Left renal cortex interstitium (tissue), 4 donors: ENCODE results near the gene DOHH. TPM values are rescaled to one million over a fixed set of nuclear protein-coding genes. Genes with fewer than 3 reads are reported as not detected.
"Not testable (repeated sequence)": the region's sequence is repeated elsewhere in the genome, so short reads cannot be mapped to it uniquely, and the experiment has no call there.

Experiments
- DNase-seq, 4 donors: peaks; one replicate each; pipeline ENCODE4 v3.0.0-alpha.2; 2013; ENCODE audit warnings: low read depth in 4 of 4, low spot score in 2 of 4, missing footprints in 1 of 4
- polyA plus RNA-seq, 4 donors: library from polyadenylated mRNA; unstranded; fragments of 120-200 nt; gene quantifications; one replicate each; pipeline ENCODE4 v1.2.1, GENCODE V29; 2013; ENCODE audit not compliant: insufficient read length in 4 of 4

The DOHH gene
- polyA plus RNA-seq, 4 donors = 6.2 to 11.6 (median 10.1) TPM

DNA sequence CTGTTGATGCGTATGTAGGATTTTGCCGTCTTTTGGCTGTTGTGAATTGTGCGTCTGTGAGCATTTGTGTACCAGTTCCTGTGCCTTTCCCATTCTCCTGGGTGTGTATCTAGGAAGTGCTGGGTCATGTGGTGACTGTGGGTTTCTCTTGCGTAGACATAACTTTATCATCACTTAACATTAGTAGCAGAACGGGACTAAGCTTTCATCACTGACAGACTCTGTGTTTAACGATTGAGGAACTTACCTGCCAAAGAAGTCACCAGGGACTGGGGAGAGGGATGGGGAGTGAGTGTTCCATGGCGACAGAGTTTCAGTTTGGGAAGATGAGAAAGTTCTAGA is 20.6 kb upstream of the DOHH start:
- no peak for DNase-seq

DNA sequence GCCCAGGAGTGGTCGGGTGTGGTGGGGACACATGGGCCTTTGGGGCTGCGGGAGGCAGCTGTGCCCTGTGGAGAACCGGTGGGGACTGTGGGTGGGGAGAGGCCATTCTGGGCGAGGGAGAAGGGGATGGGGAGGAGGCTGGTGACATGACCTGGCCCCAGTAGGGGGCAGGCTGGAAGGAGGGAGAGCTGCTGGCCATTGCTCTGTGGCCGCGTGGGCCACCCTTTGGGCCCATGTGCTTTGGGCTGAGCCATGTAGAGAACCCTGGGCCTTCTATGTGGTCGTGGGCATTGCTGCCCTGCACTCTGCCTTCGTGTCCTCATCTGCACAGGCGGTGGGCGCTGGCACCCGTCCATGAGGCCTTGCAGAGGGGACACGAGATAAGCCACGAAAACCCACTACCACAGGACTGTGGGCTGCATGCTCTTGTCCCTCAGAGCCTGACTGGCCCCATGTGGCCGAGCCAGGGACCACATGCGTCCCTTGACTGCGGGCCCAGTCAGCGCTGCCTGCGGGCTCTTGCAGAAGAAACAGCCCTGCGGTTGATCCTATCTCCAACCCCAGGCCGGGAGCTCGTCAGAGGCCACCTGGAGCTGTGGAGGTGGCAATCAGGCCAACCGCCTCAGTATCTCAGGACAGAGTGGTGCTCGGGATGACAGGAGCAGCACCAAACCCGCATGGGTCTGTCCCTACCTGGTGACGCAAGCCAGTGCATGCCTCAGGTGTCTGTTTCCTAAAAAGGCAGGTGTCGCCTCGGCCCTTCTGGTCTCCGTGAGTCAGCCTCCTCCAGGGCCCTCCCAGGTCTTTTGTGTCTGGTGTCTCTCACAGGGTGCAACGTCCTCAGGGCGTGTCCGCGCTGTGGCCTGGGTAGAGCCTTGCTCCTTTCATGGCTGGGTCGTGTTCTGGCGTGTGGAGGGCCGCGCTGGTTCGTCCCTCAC is 20.0 kb upstream of the DOHH start:
- DNase-seq = no peak

DNA sequence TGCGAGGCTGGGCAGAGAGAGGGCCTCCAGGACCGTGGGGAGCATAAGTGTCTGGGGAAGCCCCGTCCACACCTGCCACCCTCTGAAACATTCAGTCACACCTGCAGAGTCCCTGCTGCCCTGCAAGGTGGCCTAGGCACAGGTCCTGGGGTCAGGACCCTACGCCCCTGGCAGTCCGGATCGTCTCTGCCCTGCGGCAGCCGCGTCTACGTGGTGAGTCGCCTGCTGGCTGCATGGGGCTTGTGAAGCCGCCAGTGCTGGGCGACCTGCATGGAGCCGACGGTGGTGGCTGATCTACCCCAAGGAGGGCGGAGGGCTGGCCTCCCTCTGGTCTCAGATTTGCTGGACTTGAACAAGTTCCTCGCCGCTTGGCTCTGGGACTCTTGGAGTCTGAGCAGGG is 18.7 kb upstream of the DOHH start:
- DNase-seq = no peak

DNA sequence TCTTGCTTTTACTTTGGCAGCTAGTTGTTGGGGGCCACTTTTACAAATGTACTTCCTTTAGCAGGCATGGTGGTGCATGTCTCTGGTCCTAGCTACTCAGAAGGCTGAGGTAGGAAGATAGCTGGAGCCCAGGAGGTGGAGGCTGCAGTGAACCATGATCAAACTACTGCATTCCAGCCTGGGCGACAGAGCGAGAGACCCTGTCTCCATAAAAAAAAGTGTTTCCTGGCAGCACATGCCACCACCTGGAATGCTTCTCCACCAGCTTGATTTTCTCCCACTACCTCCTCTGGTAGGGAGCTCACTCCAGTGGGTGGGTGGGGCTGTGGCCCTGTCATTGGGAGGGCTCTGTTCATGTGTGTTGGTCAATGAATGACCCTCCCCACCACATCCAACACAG is 18.2 kb upstream of the DOHH start:
- DNase-seq = no peak

DNA sequence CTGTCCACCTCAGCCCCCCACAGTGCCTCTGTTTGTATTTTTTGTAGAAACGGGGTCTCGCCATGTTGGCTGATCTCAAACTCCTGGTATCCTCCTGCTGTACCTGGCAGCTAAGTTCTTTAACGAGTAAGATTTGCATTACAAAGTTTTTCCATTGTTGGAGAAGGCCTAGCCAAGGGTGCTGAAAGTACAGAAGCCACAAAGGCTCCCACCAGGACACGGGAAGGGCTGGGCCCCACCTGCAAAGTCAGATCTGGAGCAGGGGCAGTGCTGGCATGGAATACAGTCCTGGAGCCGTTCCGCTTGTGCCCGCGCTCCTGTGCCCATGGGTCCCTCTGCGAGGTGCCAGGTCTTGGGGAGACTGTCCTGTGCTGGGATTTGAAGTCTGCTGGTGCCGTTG is 17.8 kb upstream of the DOHH start:
- no peak for DNase-seq

DNA sequence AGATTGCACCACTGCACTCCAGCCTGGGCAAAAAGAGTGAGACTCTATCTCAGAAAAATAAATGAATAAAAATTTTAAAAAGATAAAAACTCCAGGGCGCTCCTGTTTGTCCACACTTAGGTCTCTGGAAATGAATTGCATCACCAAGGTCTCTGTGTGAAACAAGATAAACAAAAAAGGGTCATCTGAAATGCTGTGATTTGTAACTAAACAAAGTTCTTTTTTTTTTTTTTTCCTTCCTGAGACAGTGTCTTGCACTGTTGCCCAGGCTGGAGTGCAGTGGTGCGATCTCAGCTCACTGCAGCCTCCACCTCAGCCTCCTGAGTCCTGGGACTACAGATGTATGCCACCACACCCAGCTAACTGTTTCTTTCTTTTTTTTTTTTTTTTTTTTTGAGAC is 17.2 kb upstream of the DOHH start:
- no peak for DNase-seq

DNA sequence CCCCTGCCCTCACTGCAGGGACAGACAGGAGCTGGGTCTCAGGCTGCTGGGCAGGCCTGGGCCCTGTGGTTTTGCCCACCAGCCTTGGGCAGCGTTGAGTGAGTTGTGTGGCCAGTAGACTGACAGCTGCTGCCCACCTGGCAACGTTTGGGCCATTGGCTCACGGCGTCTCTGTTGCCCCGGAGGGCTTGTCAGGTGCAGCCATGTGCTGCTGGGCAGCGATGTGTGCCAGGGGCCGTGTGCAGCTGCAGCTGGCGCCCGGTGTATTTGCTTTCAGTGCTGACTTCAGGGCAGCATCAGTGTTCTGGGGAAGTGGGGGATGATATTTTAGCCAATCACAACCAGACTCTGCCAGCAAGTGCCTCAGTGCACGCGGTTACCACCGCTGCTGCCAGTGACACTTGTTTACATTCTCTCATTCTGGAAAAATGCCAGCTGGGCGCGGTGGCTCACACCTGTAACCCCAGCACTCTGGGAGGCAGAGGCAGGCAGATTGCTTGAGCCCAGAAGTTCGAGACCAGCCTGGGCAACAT is 16.3 kb upstream of the DOHH start:
- DNase-seq = no peak

DNA sequence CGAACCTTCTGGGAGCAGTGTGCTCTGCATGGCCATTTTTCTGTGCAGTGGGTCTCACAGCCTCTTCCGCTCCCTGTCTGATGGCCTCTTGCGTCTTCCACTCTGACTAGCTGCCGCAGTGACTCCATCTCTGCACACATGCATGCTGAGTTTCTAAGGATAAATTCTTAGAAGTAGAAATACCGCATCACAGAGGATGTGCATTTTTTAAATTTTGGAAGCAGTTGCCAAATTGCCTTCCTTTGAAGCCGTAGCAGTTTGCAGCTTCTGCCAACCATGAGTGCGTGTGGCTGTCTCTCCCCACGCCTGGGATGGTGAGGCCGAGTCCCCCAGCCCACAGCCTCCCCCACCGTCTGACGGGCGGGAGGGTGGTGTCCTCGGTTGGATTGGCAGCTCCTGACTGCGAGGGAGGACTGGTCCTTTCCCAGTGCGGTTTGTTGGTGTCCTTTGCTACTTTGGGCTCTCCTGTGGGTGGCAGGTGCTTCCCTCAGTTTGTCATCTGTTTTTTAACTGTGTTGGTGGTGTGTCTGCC is 15.5 kb upstream of the DOHH start:
- DNase-seq = no peak

DNA sequence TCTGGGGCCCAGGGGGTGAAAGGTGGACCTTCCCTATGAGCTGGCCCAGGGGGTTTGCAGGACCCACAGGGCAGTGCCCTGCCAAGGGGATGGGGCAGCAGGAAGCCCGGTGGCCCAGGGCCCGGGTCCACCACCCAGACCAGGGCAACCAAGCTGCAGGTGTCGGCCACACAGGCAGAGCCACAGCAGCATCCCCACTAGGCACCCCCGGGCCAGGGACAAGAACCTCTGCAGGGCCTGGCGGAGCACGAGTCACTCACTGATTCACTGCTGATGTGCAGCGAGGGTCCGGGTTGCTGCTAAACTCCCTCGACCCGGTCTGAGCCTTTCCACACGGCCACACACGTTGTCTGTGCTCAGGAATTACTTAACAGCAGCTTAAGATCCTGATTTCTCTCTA is 14.5 kb upstream of the DOHH start:
- no peak for DNase-seq

DNA sequence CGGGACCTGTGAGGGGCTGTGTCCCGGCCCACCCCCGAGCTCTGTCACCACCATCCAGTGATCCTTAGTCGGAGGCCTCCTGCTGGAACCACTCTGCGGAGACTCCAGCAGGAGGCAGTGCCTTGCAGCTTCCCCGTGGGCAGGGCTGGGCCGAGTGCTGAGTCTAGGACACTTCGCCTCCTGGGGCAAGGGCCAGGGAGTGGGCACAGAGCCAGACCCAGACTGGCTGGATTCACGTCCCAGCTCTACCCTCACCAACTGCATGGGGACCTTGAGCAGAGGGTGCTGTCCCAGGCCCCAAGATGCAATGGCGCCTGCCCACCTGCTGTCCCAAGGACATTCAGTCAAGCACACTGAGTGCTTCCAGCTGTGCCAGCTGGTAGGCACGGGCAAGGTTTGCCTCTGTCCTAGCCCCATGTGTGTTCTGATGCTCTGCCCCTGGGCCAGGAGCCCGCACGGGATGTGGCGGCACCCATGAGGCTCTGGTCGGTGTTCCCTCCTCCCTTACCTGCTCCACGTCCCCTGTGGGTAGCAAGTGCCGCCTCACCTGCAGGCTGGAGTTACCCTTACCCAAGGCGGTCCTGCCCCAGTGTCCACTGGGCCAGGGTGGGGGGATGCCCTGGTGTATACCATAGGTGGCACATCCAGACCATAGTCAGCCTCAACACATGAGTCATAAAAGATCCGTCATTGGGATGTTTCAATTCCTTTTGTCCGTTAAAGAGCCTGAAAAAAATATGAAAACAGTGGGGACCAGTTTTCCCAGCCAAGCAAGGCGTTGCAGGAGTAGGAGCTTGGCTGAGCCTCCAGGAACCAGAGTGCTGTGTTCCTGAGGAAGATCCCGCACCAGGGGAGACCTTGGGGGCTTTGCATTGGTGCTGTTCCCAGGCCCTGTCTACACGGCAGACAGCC is 13.0 kb upstream of the DOHH start:
- DNase-seq = no peak

DNA sequence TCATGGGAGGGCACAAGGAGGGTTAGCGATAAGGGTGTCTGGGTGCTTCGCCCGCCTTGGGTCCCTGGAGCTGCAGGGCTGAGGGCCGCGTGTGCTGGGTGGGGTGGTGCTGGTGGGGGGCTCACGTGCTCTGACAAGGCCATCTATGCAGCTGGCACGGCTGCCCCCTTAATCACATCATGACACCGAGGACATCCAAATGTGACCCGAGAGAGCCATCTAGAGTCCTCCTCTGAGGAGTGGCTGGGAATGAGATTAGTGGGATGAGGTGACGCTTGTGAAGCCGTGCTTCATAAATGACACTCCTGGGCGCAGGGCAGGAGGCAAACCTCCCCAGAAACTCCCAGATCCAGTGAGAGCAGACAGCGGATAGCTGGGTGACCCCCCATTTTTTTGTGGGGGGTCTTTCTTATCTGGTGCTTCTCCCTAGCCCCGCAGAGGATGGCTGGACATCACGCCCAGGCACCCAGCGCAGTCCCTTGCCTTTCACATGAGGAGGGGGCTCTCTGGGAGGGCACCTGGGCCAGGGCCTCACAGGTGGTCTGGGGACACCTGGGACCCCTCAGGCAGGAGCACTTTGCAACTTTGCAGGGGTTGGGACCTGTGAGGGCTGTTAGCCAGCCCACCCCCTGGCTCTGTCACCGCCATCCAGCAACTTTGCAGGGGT is 12.2 kb upstream of the DOHH start:
- DNase-seq = no peak

DNA sequence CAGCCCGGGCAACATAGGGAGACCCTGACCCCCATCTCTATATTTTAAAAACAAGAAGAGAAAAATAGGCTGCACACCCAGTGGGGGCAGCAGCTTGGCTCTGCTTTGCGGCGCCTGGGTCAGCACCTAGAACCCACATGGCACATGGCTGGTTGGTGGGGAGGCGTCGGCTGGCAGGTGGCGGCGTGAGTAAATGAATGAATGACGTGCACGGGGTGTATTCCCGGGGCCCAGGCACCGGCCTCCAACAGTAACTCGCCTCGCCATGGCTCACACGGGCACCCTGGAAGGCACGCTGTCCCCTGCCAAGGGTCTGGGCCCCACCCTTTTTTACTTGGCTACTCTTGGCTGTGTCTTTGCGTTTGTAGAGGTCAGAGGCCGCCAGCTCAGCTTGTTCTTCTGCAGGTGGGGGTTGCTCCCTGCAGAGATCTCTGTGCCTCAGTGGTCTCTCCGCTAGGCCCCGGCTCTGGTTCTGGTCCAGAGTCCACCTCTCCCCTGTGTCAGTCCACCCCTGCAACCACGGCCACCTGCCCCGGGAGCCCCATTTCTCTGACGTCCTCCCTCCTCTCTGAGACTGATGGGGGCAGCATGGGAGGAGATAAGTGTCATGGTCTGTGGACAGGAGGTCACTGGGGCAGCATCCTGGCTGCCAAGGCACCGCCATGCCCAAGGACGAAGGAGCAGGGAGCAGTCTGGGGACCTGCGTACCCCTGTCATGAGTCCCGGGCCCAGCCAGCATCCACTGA is 11.2 kb upstream of the DOHH start:
- DNase-seq = no peak

DNA sequence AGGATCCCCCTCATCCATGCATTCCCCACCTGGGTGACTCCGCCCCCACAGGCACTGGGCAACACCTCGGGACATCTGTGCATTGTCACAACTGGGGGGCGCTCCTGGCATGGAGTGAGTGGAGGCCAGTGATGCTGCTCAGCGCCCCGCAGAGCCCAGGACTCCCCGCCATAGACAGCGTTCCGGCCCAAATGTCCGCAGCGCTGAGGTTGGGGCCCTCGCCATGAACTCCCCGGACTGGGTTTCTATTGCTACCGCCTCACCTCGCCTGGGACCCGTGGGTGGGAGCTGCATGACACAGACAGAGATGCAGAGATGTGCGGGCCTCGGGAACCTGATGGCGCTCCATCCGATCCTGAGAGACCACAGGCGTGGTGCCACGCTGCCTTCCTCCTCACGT is 10.3 kb upstream of the DOHH start:
- no peak for DNase-seq

DNA sequence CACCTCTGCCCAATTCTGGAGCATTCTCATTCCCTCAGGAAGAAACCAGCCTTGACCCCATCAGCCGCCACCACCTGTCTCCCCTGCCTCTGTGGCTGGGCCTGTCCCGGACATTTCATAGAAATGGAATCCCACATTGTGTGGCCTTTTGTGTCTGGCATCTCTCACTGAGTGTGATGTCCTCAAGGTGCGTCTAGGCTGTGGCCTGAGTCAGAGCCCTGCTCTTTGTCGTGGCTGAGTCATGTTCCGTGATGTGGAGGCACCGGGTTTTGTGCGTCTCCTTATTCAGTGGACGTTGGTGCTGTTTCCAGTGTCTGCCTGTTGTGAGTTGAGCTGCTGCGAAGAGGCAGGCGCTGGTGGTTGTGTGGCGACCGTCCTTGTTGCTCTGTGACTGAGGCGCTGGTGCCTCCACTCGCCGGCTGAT is 9.1 kb upstream of the DOHH start:
- DNase-seq = no peak

DNA sequence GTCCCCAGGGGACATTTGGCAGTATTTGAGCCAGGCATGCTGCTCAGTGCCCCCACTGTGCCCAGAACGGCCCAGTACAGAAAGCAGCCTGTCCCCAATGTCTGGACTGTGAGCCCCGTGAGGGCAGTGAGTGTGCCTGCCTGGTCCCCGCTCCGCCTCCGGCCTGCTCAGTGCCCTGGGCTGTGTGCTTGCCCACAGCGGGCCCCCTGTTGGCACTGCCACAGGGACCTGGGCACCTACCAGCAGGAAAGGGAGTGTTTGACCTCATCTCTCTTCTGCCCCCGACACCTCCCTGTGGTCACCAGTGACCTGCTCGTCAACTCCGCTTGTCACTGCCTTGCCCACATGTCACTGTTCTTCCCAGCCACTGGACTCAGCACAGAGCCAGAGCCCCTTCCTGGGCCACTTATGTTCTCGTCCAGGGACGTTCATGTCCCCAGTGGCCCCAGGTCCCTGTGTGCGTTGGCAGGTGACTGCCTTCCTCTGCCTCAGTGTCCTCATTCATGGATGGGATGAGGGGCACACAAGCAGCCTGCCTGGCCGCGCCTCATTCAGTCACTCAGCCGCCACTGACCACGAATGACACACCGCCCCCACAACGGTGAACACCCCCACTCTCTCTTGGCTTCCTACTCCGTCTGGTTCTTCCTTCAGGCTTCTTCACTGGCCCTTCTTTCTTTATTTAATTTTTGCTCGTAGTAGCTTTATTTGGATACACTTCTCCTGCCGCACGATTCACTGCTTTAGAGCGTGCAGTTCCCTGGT is 8.5 kb upstream of the DOHH start:
- DNase-seq = no peak

DNA sequence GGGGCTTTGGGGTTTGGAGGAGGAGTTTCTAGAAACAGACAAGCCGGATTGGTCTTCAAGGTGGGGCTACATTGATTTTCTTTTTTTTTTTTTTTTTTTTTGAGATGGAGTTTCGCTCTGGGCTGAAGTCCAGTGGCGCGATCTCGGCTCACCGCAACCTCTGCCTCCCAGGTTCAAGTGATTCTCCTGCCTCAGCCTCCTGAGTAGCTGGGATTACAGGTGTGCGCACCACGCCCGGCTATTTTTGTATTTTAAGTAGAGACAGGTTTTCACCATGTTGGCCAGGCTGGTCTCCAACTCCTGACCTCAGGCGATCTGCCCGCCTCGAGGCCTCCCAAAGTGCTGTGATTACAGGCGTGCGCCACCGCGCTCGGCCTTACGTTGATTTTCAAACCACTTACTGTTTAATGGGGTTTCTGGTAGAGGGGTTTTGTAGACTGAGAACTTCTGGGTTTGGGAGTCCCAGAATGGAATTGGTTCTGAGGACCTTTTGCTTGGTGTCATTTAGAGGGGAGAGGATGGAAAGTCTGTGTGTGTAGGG is 7.7 kb upstream of the DOHH start:
- DNase-seq = not testable (repeated sequence)

DNA sequence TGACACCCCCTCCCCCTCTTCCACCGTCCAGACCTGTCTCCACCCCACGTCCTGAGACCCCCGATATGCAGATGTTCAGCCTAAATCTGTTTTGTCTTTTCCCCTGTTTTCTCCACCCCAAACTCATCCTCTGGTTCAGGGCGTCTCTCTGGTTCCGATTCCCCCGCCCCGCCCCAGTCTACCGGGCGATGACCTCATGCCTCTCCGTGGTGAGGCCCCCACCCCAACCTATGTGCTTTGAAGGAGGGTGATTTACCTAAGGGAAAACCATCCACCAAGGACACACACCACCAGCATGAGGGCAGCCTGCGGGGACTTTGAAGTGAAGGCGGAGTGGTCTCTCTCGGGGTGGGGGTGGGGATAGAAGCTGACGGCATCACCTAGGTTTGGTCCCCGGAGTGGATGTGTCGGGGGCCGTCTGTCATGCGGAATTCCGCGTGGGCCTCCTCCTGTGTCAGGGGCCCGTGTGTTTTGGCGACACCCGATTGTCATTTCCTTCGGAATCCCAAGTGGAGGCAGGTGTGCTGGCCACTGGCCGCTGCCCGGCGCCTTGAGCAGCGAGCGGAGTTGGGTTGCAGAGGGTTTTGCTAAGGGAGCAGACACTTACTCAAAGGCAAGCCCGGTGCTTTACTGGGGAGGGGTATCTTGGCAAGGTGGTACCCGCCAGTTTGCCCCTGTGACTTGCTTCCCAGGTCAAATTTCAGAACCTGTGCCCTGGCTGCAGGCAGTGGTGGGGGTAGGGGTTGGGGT is 7.1 kb upstream of the DOHH start:
- DNase-seq = no peak
